Omental fat pad (tissue), 4 donors: ENCODE measurements around the gene THBS2. TPM values are rescaled to one million over a fixed set of nuclear protein-coding genes. Genes with fewer than 3 reads are reported as not detected.

ENCODE experiments used
- ATAC-seq: fragments of 150-250 bp; one replicate; pipeline ENCODE4 v1.9.1; 2016; ENCODE audit warnings: mild to moderate bottlenecking, moderate library complexity; ENCODE audit not compliant: low FRiP score
- DNase-seq: peaks from one replicate; pipeline ENCODE4 v3.0.0-alpha.2; 2019; ENCODE audit warnings: low spot score
- total RNA-seq, 4 donors: library from RNA; depleted of rRNA; stranded (reverse); fragments of >200 nt; gene quantifications; one replicate each; pipeline ENCODE4 v1.1.0, GENCODE V29; 2016
- TF ChIP-seq, protein P1 (sequence below), 3 donors: fragments of 450-650 bp; IDR thresholded peaks; one replicate each; pipeline ENCODE4 v1.5.1; 2016 to 2017; ENCODE audit warnings: antibody characterized with exemption in 3 of 3, mild to moderate bottlenecking in 3 of 3, moderate library complexity in 2 of 3

The THBS2 gene
- total RNA-seq, 4 donors from 2014 or later = 53.5 to 115 (median 93.8) TPM

DNA sequence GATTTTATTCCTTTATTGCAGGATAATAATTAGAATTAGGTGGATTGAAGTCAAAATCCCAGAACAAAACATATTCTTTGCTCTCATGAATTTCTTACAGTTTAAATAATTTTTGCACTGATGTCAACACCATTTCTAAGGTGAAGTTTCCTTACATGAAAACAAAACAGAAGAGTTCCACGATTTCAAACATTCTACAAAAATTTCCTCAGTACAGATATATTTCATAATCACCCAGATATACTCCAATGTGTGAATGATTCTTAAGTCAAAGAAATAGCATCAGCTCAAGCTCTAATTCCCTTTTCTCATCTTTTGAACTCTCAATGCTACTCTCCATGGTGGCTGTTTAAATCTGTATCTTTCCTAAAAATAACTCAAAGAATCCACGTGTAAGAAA is 39.5 kb upstream of the THBS2 start:
- DNase-seq (no peak), ATAC-seq (no peak)
- TF ChIP-seq, protein P1, sequence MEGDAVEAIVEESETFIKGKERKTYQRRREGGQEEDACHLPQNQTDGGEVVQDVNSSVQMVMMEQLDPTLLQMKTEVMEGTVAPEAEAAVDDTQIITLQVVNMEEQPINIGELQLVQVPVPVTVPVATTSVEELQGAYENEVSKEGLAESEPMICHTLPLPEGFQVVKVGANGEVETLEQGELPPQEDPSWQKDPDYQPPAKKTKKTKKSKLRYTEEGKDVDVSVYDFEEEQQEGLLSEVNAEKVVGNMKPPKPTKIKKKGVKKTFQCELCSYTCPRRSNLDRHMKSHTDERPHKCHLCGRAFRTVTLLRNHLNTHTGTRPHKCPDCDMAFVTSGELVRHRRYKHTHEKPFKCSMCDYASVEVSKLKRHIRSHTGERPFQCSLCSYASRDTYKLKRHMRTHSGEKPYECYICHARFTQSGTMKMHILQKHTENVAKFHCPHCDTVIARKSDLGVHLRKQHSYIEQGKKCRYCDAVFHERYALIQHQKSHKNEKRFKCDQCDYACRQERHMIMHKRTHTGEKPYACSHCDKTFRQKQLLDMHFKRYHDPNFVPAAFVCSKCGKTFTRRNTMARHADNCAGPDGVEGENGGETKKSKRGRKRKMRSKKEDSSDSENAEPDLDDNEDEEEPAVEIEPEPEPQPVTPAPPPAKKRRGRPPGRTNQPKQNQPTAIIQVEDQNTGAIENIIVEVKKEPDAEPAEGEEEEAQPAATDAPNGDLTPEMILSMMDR (IDR thresholded peaks at IDR 0.05) = no peak

DNA sequence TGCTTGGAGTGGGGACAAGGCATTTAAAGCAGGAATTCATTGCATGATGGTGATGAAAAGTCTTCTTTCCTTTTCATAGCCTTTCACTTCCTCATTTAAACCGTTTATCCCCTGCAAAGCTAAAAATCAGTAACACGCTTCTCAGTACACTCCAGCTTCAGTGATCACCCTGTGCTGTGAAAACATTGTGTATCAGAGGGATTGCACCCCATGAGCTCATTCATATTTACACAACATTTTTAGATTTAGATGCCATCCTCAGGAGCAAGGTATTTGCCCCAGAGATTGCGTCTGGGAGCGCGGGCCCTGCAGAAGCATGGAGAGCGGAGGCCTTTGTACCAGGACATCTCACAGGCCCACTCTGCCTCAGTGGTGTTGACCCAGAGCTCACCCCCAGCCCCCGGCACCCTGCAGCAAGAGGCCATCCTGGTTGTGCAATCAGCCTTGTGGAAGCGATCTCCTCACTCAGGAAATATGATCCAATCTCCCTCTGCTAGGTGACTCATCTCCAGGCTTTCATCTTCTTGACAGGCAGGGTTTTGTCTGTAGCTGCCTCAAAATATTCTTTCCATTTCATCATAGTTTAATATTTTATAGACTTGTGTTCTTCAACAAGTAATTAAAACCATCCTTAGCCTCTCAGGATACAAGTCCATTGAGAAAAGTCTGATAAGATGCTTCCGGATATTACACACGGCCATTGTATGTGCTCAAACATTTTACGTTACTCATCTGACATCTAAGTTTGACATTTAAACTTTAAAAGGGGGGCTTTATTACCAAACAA is 38.9 kb upstream of the THBS2 start:
- peak; percentile 83 for ATAC-seq
- TF ChIP-seq, protein P1 (IDR thresholded peaks at IDR 0.05) = no peak
- no peak for DNase-seq

DNA sequence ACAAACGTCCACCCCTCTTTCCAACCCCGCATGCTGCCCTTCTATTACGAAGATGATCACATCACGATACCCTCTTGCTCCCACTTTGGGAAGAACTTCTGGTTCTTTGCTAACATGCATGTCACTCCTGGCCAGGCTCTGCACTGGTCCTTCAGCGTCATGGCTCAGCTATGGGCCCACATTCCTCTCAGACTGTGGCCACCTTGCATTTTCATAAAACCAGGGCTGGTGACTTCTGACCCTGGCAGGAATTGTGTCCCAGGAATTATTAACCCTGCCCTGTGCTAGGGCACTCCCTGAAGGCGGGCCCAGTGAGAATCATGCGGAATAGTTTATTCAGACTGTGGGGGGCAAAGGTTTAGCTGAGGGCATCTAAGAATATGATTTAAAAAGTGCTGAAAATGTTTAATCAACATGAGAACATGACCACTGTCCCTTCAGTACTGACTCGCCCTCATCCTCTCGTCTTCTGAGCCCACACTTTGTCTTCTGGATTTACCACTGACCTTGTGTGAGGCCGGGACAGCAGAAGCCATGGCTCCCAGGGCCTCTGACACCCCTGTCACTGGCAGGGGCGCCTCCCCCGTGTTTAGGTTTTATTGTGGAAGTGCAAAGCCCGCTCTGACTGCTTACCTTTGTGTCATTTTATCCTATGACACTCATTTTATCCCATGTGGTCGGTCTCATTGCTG is 38.1 kb upstream of the THBS2 start:
- DNase-seq = no peak
- no peak for ATAC-seq
- TF ChIP-seq, protein P1 (IDR thresholded peaks at IDR 0.05) = no peak

DNA sequence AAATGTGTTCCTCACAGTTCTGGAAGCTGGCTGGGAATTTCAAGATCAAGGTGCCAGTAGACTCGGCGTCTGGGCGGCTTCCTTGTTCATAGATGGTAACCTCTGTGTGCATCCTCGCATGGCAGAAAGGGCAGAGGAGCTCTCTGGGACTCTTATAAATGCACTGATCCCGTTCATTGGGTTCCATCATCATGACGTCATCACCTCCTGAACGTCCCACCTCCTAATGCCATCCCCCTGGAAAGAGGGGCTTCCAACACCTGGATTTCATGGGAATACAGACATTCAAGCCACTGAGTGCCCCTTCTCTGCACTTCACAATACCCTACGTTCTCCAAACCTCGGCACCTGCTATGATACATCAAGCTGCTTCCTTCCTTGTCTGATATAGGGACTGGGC is 37.5 kb upstream of the THBS2 start:
- DNase-seq (no peak), ATAC-seq (no peak)
- TF ChIP-seq, protein P1 (IDR thresholded peaks at IDR 0.05) = no peak

DNA sequence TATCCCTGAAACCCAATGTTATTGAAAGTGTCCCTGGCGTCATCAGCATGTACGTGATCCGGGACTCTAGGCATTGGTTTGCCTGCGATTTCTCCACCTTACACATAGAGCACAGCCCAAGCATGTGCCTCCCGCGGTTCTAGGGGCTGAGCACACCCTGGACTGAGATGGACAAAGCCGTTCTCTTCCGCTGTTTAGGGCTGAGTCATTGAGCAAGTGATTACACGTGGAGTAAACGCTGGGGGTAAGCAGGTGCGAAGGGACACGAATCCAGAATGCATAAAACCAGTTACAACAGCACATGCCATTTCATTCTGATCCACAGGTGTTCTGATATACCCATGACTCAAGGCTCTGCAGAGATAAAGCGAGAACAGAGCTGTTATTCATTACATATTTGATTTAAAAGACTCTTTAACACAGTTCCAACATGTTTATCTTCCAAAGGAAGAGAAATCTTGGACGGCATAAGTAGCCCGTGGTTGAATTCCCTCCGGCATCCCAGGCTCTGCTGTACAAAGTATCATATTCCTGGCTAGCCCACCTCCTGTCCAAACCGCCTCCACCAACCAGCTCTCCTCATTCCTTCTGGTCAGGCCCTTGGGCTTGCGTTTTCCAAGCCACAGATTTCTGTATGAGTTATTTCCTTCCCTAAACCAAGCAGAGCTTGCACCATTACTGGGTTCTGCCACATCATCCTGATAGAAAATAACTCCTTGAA is 36.1 kb upstream of the THBS2 start:
- peak; percentile 13 for ATAC-seq
- DNase-seq = no peak
- TF ChIP-seq, protein P1 (IDR thresholded peaks at IDR 0.05) = no peak

DNA sequence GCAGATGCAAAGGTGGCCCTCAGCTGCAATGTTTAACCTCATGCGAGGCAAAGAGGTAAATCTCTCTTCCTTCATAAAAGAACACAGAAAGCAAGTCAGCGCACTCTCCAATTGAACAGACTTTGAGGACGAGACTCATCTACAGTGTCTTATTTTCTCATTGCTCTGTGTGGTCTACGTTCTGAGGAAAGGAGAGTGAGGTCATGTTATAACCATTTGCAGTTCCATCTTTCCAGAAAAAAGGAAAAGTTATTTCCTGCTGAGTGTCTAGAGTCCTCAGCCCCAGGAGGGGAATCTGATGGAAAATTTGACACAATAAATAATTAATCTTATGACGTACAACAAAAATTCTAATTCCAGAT is 35.6 kb upstream of the THBS2 start:
- no peak for DNase-seq
- TF ChIP-seq, protein P1 (IDR thresholded peaks at IDR 0.05) = no peak
- no peak for ATAC-seq
